H1 (cell line): Measurements from ENCODE around the gene NDST3. TPM values are rescaled to one million over a fixed set of nuclear protein-coding genes. Genes with fewer than 3 reads are reported as not detected.
A peak's percentile ranks its signal among the peaks of the same experiment; 100 is the strongest.

Source experiments
- ASH2L ChIP-seq: fragments of 200-600, 300-600 bp; sonication (generic); IDR thresholded peaks from one replicate; pipeline ENCODE4 v1.7.1; 2017; ENCODE audit warnings: low read length
- BACH1 ChIP-seq: IDR thresholded peaks from 2 replicates; pipeline ENCODE4 v1.6.1; 2012; ENCODE audit warnings: low read length, improper control_type of control experiment
- BCL11A ChIP-seq, 2 experiments: IDR thresholded peaks; one replicate each; pipeline ENCODE4 v1.6.1; 2011; ENCODE audit warnings: low read depth in 2 of 2, low read length in 2 of 2, mild to moderate bottlenecking in 2 of 2
- CTBP2 ChIP-seq: IDR thresholded peaks from 2 replicates; pipeline ENCODE4 v1.7.0; 2011; ENCODE audit warnings: borderline replicate concordance, mild to moderate bottlenecking, moderate library complexity, mixed read lengths, low read length; ENCODE audit not compliant: insufficient read depth, insufficient read length
- HDAC2 ChIP-seq, 2 experiments: fragments of 300-600 bp in 1 of 2; sonication (generic) in 1 of 2; IDR thresholded peaks; 2 replicates each; pipeline ENCODE4 v1.6.1; 2011 to 2012; ENCODE audit warnings: low read depth in 2 of 2, low read length in 2 of 2, mild to moderate bottlenecking in 2 of 2, moderate library complexity in 2 of 2, borderline replicate concordance in 1 of 2, inconsistent platforms in 1 of 2
- KDM1A ChIP-seq: fragments of 200-600, 300-600 bp; sonication (generic); IDR thresholded peaks from 2 replicates; pipeline ENCODE4 v1.7.1; 2016; ENCODE audit warnings: mild to moderate bottlenecking, low read length, borderline replicate concordance
- PHF8 ChIP-seq: fragments of 200-600 bp; sonication (generic); conservative IDR thresholded peaks from 2 replicates; pipeline ENCODE4 v1.7.1; 2012; ENCODE audit warnings: low read depth, mild to moderate bottlenecking, inconsistent platforms, low read length, moderate library complexity
- RAD21 ChIP-seq, 2 experiments: IDR thresholded peaks in 1 of 2; conservative IDR thresholded peaks in 1 of 2; 2 replicates each; pipeline ENCODE4 v1.6.1; 2011; ENCODE audit warnings: low read depth in 2 of 2, low read length in 2 of 2, improper control_type of control experiment in 1 of 2, inconsistent platforms in 1 of 2, mild to moderate bottlenecking in 1 of 2, moderate library complexity in 1 of 2
- RBBP5 ChIP-seq: IDR thresholded peaks from 2 replicates; pipeline ENCODE4 v1.7.1; 2012; ENCODE audit warnings: low read depth, mild to moderate bottlenecking, inconsistent platforms, low read length, moderate library complexity, borderline replicate concordance
- SIN3A ChIP-seq, 2 experiments: IDR thresholded peaks in 1 of 2; conservative IDR thresholded peaks in 1 of 2; 2 replicates each; pipeline ENCODE4 v1.6.1; 2011 to 2012; ENCODE audit warnings: low read length in 2 of 2, improper control_type of control experiment in 1 of 2, low read depth in 1 of 2, mild to moderate bottlenecking in 1 of 2
- SIRT6 ChIP-seq: IDR thresholded peaks from one replicate; pipeline ENCODE4 v1.7.1; 2012; ENCODE audit warnings: low read length, inconsistent platforms
- SRF ChIP-seq: IDR thresholded peaks from 2 replicates; pipeline ENCODE4 v1.6.1; 2011; ENCODE audit warnings: mild to moderate bottlenecking, low read depth, low read length, moderate library complexity
- SUZ12 ChIP-seq: fragments of 200-600 bp; sonication (generic); IDR thresholded peaks from 2 replicates; pipeline ENCODE4 v1.6.1; 2012; ENCODE audit warnings: mild to moderate bottlenecking, inconsistent platforms, low read length, moderate library complexity, mixed read lengths
- TAF1 ChIP-seq: IDR thresholded peaks from 2 replicates; pipeline ENCODE4 v1.6.1; 2011; ENCODE audit warnings: mild to moderate bottlenecking, low read depth, low read length
- TAF7 ChIP-seq: optimal IDR thresholded peaks from 2 replicates; pipeline ENCODE3; 2011; ENCODE audit warnings: low read depth, mild to moderate bottlenecking, inconsistent platforms, low read length, moderate library complexity, borderline replicate concordance
- TCF12 ChIP-seq: IDR thresholded peaks from 2 replicates; pipeline ENCODE4 v1.6.1; 2011; ENCODE audit warnings: low read depth, mild to moderate bottlenecking, low read length
- TEAD4 ChIP-seq: IDR thresholded peaks from 2 replicates; pipeline ENCODE4 v1.6.1; 2012; ENCODE audit warnings: low read depth, low read length, inconsistent platforms, mixed read lengths
- polyA plus RNA-seq, 7 experiments: library from polyadenylated mRNA; depleted of rRNA in 3 of 7; stranded (reverse) in 5 of 7; unstranded in 2 of 7; fragments of >200 nt in 5 of 7; fragments of 200-250 nt in 2 of 7; gene quantifications; 1 replicate in 5 of 7; 2 replicates in 1 of 7; 4 replicates in 1 of 7; pipeline versions ENCODE4 v1.2.1 to v1.2.3, GENCODE V29; 2011 to 2013; ENCODE audit warnings: missing spikeins in 2 of 7, mixed read lengths in 2 of 7
- total RNA-seq: library from RNA; stranded (reverse); fragmentation: NEBNext Ultra II Directional; extraction: Animal tissue kit (Norgen Biotek cat#: 25700); gene quantifications from 2 replicates; pipeline ENCODE4 v1.2.1, GENCODE V29; 2021
- TF ChIP-seq, protein P1 (sequence below): IDR thresholded peaks from 2 replicates; pipeline ENCODE4 v1.6.1; 2011; ENCODE audit warnings: low read length, improper control_type of control experiment
- TF ChIP-seq, protein P2 (sequence below): IDR thresholded peaks from 2 replicates; pipeline ENCODE4 v1.6.1; 2012; ENCODE audit warnings: inconsistent platforms
- TF ChIP-seq, protein P3 (sequence below): IDR thresholded peaks from 2 replicates; pipeline ENCODE4 v1.6.1; 2012; ENCODE audit warnings: inconsistent platforms

NDST3 gene
- total and polyA plus RNA-seq, 2 of the 8 experiments (the other 6 are each of a cell fraction or from before 2014, with no cell fraction given), result 0.35 to 0.60 TPM

DNA sequence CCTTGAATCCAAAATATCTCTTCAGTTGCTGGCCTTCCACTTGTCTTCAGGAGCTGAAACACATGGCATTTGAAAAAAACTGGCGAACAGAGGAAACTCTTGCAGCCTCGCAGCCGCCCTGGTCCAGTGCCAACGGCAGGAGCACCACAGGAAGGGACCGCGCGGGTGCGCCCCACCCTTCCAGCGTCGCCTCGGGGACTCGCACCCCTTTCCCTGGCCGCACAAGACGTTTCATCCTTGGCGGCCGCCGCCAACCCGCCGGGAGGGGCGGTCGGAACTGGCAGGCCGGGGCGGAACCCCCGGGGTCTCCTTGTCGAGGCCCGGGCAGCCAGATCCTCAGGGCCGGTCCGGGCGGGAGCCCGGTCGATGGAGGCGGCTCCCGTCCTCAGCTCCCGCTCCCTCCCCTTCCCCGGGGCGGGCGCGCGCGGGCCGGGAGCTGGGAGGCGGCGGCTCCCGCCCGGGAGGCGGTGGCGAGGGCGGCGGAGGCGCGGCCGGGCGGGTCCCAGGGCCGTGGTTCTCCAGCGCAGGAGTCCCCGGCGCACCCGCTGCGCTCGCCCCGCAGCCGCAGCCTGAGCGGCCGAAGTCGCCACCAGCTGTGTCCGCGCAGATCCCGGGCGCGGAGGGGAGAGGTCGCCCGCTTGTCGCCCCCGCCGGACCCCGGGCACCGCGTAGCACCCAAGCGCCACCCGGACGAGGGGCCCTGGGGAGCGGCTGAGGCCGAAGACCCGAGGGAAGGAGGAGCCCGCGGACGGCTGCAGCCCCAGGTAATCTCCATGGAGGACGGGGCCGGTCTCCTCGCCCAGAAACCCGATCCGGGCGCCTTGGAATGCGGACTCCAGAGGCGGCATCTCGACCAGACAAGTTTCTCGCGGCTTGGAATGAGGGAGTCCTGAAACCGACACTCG, 886 bp upstream of the NDST3 start (continued):
- TF ChIP-seq SUZ12 (no peak), SIRT6 (no peak), HDAC2 (IDR thresholded peaks at IDR 0.05; ENCODE audit: borderline replicate concordance in 1 of 2, low read depth in 2 of 2, low read length in 2 of 2) (peak in 1 of 2 experiments; percentile 70; a peak in 1 of 4 replicates), KDM1A (peak; percentile 70; the same call in 1 of the 2 replicates), TAF1 (peak; percentile 16; the same call in 1 of the 2 replicates), SRF (no peak), BCL11A (IDR thresholded peaks at IDR 0.05; ENCODE audit: low read depth in 2 of 2, low read length in 2 of 2) (no peak), RBBP5 (peak; percentile 85; the same call in 1 of the 2 replicates), PHF8 (peak; percentile 62), TEAD4 (peak; percentile 84), BACH1 (no peak), CTBP2 (peak; percentile 46), ASH2L (peak; percentile 88), TAF7 (no peak), SIN3A (conservative IDR thresholded peaks at IDR 0.05 in 1 of 2, IDR thresholded peaks at IDR 0.05 in 1 of 2; ENCODE audit: low read depth in 1 of 2, low read length in 2 of 2) (no peak), TCF12 (no peak), RAD21 (IDR thresholded peaks at IDR 0.05 in 1 of 2, conservative IDR thresholded peaks at IDR 0.05 in 1 of 2; ENCODE audit: low read depth in 2 of 2, low read length in 2 of 2) (peak in 1 of 2 experiments; percentile 12; a peak in 2 of 4 replicates)
- TF ChIP-seq, protein P1, sequence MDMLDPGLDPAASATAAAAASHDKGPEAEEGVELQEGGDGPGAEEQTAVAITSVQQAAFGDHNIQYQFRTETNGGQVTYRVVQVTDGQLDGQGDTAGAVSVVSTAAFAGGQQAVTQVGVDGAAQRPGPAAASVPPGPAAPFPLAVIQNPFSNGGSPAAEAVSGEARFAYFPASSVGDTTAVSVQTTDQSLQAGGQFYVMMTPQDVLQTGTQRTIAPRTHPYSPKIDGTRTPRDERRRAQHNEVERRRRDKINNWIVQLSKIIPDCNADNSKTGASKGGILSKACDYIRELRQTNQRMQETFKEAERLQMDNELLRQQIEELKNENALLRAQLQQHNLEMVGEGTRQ, result no peak
- TF ChIP-seq, protein P2, sequence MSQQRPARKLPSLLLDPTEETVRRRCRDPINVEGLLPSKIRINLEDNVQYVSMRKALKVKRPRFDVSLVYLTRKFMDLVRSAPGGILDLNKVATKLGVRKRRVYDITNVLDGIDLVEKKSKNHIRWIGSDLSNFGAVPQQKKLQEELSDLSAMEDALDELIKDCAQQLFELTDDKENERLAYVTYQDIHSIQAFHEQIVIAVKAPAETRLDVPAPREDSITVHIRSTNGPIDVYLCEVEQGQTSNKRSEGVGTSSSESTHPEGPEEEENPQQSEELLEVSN, result peak; percentile 70
- TF ChIP-seq, protein P3, sequence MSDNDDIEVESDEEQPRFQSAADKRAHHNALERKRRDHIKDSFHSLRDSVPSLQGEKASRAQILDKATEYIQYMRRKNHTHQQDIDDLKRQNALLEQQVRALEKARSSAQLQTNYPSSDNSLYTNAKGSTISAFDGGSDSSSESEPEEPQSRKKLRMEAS, result peak; percentile 78
